LNCaP clone FGC (cell line): ENCODE measurements around the gene GFOD2.
A peak's percentile ranks its signal among the peaks of the same experiment; 100 is the strongest.

Experiments
- DNase-seq: peaks from one replicate; pipeline ENCODE4 v3.0.0-alpha.2; 2011; ENCODE audit warnings: low read depth
- H3K4me3 ChIP-seq: 2 replicates; pipeline ENCODE4 v1.5.1; 2011; ENCODE audit warnings: mild to moderate bottlenecking, low read depth, low read length, control low read depth
- TF ChIP-seq, protein P1 (sequence below): IDR thresholded peaks from 2 replicates; pipeline ENCODE4 v1.5.1; 2012; ENCODE audit warnings: mild to moderate bottlenecking; ENCODE audit not compliant: control insufficient read depth, insufficient read depth; ENCODE audit errors: extremely low read depth

GFOD2 gene

DNA sequence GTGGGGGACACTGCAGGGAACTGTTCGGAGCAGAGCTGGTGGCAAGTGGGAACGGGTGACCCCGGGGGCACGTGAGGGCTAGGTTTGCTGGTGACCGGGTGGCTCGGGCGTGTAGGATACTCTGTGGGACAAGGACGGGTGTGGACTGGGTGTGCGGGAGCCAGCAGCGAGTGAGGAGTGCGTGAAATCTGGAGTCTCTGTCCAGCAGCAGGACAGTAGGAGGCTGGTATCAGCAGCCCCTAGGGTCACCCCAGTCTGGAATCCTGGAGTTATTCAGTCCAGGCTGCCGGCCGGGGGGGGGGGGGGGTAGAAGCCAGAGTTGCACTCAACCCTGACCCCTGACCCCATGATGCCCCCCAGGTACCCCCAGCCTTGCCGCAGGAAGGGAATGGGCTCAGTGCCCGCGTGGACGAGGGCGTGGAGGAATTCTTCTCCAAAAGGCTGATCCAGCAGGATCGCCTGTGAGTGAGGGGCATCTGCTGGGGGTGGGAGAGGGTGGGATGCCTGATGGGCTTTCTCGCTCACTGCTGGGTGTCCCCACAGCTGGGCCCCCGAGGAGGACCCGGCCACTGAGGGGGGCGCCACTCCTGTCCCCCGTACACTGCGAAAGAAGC is 65.2 kb downstream of the GFOD2 start:
- H3K4me3 ChIP-seq = peak overlapping the region; percentile 63
- no peak for DNase-seq
- TF ChIP-seq, protein P1, sequence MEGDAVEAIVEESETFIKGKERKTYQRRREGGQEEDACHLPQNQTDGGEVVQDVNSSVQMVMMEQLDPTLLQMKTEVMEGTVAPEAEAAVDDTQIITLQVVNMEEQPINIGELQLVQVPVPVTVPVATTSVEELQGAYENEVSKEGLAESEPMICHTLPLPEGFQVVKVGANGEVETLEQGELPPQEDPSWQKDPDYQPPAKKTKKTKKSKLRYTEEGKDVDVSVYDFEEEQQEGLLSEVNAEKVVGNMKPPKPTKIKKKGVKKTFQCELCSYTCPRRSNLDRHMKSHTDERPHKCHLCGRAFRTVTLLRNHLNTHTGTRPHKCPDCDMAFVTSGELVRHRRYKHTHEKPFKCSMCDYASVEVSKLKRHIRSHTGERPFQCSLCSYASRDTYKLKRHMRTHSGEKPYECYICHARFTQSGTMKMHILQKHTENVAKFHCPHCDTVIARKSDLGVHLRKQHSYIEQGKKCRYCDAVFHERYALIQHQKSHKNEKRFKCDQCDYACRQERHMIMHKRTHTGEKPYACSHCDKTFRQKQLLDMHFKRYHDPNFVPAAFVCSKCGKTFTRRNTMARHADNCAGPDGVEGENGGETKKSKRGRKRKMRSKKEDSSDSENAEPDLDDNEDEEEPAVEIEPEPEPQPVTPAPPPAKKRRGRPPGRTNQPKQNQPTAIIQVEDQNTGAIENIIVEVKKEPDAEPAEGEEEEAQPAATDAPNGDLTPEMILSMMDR = no peak

DNA sequence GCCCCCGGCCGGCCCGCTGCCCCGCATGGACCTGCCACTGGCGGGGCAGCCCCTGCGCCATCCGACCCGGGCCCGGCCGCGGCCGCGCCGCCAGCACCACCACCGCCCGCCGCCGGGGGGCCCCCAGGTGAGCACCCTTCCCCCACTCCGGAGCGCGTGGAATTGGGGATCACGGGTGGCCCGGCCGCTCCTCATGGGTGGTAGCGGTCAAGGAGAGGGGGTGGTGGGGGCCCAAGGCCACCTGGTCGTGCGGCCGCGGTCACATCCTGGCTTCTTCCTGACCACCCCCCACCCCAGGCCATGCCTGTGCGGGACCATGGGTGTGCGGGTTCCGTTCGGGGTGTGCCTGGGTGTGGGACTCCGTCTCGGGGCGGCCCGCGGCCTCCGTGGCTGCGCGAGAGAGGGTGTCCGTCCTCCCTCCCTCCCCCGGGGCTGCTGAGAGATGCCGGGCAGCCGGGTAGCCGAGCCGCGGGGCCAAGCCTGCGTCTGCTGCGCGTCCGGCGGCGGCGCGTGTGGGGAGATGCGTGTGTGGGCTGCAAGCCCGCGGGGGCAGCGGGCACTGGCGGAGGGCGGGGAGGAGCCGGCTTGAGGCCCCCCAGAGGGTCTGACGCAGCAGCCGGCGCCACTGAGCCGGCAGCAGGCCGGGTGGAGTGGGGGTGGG is 65.9 kb downstream of the GFOD2 start:
- TF ChIP-seq, protein P1 = no peak; the same call in 1 of the 2 replicates
- no peak for DNase-seq
- H3K4me3 ChIP-seq = peak overlapping the region; percentile 63

DNA sequence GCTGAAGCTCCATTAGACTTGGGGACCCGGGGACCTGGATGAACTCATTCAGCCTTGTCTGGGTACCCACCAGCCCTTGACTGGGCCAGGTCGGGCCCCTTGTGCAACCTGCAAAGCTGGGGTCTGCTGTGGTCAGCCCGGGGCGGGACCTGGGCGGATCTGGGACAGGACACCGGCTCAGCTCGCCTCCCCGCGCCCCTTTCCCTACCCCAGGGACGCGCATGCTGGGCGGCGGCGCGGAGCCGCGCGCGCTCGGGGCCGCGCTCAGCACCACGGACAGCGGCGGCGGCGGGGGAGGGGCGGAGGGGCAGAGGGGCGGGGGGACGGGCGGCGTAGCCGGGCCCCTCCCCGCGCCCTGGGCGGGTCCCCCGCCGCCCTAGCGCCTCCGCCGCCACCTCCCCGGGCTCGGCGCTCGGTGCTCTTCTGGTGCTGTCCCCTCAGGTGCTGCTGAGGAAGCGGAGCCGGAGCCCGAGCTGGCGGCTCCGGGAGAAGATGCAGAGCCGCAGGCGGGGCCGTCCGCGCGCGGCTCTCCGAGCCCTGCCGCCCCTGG is 66.5 kb downstream of the GFOD2 start:
- DNase-seq = no peak
- TF ChIP-seq, protein P1 = no peak
- peak overlapping the region; percentile 63 for H3K4me3 ChIP-seq

DNA sequence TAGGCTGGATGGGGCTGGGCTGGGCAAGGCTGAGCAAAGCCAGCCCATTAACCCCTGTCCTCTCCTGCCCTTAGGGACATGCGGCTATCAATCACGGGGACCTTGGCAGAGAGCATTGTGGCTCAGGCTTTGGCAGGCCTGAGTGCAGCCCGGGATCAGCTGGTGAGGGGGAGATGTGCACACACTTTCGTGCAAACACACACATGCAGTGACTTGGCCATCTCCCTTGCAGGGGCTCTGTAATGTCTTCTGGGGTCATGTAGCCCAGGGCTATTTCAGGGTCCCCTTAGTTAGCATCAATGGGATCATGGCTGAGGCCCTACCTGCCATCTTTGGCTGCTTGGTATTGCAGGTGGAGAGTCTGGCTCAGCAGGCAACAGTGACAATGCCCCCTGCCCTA is 67.3 kb downstream of the GFOD2 start:
- TF ChIP-seq, protein P1 = no peak
- no peak overlapping the region for H3K4me3 ChIP-seq
- DNase-seq = no peak

DNA sequence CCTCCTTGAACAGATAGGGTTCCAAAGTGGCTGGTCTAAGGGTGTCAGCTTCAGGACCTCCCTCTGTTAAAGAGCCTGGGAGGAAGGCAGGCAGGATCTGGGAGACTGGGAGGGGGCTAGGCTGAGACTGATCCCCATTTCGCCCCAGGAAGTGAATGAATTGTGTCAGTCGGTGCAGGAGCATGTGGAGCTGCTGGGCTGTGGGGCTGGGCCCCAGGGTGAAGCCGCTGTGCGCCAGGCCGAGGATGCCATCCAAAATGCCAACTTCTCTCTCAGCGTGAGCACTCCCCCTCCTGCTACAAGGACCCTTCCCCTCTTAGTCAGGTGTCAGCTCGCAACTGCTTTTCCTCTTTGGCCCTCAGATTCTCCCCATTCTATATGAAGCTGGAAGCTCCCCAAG is 68.1 kb downstream of the GFOD2 start:
- TF ChIP-seq, protein P1 = no peak
- DNase-seq = no peak
- no peak overlapping the region for H3K4me3 ChIP-seq

DNA sequence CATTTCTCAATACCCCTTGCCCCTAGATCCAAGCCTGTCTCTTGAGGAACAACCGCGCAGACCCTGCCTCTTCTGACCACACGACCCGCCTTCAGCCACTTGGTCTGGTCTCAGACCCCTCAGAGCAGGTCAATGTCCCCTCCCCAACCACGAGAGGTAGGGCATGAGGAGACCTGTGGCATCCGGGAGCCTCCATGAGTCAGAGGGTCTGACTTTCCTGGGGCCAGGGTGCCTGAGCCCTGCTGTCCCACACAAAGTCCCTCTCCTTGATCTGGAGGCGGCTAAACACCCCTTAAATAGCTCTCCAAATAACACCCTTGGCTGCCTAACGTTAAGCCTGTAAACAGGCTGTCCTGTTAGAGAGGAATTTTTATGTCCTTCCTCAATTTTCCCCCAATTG is 69.1 kb downstream of the GFOD2 start:
- no peak for DNase-seq
- TF ChIP-seq, protein P1 = no peak
- no peak overlapping the region for H3K4me3 ChIP-seq

DNA sequence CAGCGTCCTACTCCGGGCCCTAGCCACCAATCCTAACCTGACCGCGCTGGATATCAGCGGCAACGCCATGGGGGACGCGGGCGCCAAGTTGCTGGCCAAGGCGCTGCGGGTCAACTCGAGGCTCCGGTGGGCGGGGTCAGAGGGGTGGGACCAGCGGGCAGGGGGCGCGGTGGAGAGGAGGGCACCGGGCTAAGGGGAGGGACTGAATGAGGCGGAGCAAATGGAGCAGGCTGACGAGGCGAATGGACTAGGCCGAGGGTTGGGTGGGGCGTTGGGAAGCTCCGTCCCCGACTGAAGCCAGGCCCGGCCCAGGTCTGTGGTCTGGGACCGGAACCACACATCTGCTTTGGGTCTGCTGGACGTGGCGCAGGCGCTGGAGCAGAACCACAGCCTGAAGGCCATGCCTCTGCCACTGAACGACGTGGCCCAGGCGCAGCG is 69.6 kb downstream of the GFOD2 start:
- TF ChIP-seq, protein P1 = no peak
- DNase-seq = no peak
- H3K4me3 ChIP-seq = no peak overlapping the region
